HG02623 (cell line): ENCODE measurements around the gene ATAD3C.
"Not testable (repeated sequence)": the region's sequence is repeated elsewhere in the genome, so short reads cannot be mapped to it uniquely, and the experiment has no call there.

ENCODE experiments used
- ATAC-seq: cut with Tn5 transposase; IDR thresholded peaks from one replicate; pipeline ENCODE4 v1.9.1; 2021; ENCODE audit warnings: moderate library complexity; ENCODE audit not compliant: unreplicated experiment

The ATAD3C gene

GRCh38 chr1:1494311-1494710 lies 44.8 kb downstream of the ATAD3C start:
- ATAC-seq: not testable (repeated sequence)

DNA sequence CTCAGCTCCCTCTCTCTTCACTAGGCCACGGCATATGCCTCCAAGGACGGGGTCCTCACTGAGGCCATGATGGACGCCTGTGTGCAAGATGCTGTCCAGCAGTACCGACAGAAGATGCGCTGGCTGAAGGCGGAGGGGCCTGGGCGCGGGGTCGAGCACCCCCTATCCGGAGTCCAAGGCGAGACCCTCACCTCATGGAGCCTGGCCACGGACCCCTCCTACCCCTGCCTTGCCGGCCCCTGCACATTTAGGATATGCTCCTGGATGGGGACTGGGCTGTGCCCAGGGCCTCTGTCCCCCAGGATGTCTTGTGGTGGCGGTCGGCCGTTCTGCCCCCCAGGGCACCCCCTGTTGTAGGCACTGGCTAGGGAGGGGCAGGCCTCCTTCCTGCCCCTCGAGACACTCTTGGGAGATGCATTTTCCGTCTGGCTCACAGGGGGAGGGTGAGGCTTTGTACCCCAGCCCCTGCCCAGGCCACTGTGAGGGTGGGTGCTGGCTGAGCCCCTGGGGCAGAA lies 46.0 kb downstream of the ATAD3C start:
- not testable (repeated sequence) for ATAC-seq

GRCh38 chr1:1504777-1505365 lies 55.4 kb downstream of the ATAD3C start:
- not testable (repeated sequence) for ATAC-seq

DNA sequence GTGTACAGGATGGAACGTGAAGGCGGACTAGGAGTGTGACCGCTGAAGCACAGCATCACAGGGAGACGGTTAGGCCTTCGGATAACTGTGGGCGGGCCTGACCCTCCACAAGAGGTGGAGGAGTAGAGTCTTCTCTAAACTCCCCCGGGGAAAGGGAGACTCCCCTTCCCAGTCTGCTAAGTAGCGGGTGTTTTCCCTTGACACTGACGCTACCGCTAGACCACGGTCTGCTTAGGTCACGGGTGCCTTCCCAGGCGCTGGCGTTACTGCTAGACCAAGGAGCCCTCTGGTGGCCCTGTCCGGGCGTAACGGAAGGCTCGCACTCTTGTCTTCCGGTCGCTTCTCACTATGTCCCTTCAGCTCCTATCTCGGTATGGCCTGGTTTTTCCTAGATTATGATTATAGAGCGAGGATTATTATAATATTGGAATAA lies 55.9 kb downstream of the ATAD3C start:
- not testable (repeated sequence) for ATAC-seq

- not testable (repeated sequence) for ATAC-seq
Observed at GRCh38 chr1:1505801-1506200, 56.3 kb downstream of the ATAD3C start.

DNA sequence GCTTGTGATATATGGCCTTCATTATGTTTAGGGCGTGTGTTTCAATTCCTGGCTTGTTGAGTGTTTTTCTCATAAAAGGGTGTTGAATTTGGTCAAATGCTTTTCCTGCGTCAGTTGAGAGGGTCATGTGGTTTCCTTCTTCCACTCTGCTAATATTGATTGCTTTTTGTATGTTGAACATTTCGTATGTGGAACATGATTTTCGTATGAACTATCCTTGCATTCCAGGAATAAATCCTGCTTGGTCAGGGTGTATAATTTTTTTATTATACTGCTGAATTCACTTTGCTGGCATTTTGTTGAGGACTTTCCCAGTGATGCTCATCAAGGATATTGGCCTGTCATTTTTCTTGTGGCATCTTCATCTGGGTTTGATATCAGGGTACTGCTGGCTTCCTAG lies 57.8 kb downstream of the ATAD3C start:
- ATAC-seq: no peak

- not testable (repeated sequence) for ATAC-seq
Observed at GRCh38 chr1:1508775-1509464, 59.4 kb downstream of the ATAD3C start.

DNA sequence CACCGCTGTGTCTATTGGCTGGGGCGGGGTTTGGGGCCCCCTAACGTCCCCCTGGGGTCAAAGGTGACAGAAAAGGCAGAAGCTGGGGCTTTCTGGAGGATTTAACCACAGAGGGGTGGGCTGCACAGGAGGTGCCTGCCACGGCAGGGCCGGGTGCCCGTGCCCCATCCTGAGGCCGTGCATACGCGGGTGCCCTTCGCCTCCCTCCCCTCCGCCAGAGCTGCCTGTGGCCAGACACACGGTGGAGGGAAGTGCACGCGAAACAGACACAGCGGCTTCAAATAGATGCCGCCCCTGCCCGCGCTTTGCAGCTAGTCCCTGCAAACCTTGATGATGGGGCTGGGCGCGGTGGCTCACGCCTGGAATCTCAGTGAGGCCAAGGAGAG lies 60.0 kb downstream of the ATAD3C start:
- ATAC-seq: not testable (repeated sequence)

DNA sequence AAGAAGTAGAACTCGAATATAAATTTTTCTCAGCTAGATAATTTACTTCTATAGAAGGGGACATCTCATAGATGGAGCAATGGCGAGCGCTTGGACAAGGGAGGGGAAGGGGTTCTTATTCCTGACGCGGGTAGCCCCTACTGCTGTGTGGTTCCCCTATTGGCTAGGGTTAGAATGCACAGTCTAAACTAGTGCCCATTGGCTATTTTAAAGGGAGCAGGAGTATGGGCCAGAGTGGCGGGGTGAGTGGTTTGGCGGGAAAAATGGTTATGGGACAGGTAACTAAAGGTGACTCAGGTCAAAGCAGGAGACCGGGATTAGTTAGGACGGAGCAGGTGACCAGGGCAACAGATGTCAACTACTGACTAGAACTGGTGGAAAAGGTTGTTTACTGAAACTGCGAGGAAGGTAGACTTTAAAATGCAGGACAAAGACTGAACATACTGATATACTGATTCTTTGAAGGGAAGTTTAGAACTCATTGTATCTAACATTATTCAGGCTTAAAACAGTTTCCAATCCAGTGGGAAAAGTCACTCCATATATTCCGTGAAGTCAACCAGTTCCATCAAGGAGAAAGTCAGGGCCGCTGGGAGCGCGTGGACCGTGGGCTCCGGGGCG lies 61.5 kb downstream of the ATAD3C start:
- no peak for ATAC-seq

DNA sequence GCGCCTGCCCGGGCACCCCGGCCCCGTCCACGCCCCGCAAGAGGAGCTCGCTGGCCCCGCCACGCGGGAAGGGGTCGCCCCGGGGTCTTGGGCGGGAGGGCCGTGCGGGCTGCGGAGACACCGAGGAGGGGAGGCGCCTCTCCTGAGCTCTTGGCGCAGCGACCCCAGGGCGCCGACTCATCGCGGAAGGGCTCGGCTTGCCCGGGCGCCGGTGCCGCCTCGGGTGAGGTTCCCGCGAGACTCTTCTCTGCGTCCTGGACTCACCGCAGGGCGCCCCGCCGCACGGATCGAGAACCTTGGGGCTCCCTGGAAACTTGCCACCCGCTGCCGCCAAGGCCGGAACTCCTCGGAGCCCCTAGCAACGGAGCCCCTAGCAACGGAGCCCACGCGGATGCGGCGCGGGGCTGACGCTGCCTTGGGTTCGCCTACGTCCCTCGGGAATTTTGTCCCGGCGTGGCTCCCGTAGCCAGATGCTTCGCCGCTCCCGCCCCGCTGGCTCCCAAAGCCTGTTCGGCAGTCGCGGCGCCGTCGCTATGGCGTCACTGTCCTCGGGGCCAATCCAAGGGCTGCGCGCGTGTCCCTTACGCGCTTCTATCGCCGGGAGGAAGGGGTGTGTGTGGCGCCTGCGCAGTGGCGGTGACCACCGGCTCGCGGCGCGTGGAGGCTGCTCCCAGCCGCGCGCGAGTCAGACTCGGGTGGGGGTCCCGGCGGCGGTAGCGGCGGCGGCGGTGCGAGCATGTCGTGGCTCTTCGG lies 62.2 kb downstream of the ATAD3C start, which contains the start of gene ATAD3A:
Gene ATAD3A (plus strand): TSS at position 630 of the 753 bp plus-strand sequence. CDS start 107 bp downstream, at position 737.
- ATAC-seq: peak; percentile 87

DNA sequence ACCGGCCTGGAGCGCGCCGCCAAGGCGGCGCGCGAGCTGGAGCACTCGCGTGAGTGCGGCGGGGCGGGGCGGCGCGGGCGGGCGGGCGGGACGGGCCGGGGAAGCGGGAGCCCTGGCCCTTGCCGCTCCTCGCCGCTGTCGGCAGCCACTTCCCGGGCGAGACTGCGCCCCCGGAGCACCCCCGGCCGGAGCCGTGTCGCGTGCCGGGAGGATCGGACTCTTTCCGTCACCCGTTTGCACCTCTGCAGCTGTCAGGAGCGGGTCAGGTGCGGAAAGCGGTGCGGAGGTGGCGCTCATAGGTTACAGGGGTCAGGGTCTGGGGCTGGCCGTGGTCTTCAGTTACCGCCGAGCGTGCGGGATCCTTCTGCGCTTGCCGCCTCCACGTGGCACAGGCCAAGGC lies 62.9 kb downstream of the ATAD3C start:
- not testable (repeated sequence) for ATAC-seq

DNA sequence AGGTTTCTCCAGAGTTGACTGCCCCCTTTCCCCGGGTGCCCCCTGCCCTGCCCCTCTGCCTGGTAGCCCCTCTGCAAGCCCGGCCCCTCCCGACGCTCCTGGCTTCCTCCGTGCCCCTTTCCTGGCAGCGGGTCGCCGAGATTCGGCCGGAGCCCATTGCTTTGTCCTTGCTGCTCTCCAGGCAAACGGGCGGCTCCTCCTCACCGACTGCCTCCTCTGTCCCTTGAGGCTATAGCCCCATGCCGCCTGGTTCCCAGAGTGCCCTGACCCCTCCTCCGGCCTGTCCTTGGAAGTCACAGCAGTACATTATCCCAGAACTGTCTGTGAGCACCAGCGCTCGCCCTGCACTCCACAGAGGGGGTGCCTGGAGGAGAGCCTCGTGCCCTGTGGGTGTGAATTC lies 64.2 kb downstream of the ATAD3C start:
- not testable (repeated sequence) for ATAC-seq

- ATAC-seq: not testable (repeated sequence)
Observed at GRCh38 chr1:1514376-1514775, 64.9 kb downstream of the ATAD3C start.

- not testable (repeated sequence) for ATAC-seq
Observed at GRCh38 chr1:1516923-1517322, 67.4 kb downstream of the ATAD3C start.

DNA sequence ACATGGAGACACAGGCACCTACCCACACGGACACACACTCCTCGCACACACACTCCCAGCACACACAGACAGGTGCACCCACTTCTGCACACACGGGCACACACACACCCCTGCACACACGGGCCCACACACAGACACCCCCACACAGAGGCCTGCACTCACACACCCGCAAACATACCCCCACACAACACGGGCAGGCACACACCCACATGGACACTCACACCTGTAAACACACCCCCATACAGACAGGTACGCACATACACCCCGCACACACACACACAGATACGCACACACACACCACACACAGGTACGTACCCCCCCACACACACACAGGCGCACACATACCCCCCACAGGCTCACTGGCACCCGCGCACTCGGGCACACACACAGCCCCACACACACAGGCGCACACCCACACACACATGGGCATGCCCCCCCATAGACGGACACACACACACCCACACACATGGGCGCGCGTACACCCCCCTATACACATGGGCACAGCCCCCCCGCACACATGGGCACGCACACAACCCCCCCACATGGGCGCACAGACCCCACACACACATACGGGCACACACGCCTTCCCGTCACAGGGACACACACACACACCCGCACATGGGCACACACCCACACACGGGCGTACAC lies 68.6 kb downstream of the ATAD3C start:
- no peak for ATAC-seq

DNA sequence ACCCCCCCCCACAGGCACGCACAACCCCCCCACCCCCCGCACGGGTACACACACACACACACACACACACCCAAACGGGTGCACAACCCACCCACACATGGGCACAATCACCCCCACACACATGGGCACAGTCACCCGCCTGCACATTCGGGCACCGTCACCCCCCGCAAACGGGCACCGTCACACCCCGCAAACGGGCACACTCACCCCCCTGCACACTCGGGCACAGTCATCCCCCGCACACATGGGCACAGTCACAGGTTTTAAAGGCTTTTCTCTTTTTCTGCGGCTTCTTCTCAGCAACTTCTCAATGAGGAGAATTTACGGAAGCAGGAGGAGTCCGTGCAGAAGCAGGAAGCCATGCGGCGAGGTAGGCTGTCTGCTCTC lies 69.1 kb downstream of the ATAD3C start:
- not testable (repeated sequence) for ATAC-seq
